Naive thymus-derived CD4-positive, alpha-beta T cell (primary cell): ENCODE measurements around the gene SYNGR4. TPM values are rescaled to one million over a fixed set of nuclear protein-coding genes. Genes with fewer than 3 reads are reported as not detected.
"Not testable (repeated sequence)": the region's sequence is repeated elsewhere in the genome, so short reads cannot be mapped to it uniquely, and the experiment has no call there.

Experiments
- ATAC-seq: fragments of 150-1000 bp; cut with Tn5 transposase; 2 replicates; pipeline ENCODE4 v1.10.0; 2021; ENCODE audit warnings: mild to moderate bottlenecking, moderate library complexity
- CTCF ChIA-PET: fragments of 350-600 bp; sonication (Branson Sonifier 250); formaldehyde crosslinking; loops from one replicate; lab custom pipeline; 2021; ENCODE audit warnings: antibody characterized with exemption; lab: Charles Lee
- POLR2A ChIA-PET: fragments of 350-600 bp; sonication (Branson Sonifier 250); formaldehyde crosslinking; loops from one replicate; lab custom pipeline; 2021; ENCODE audit warnings: antibody characterized with exemption, inconsistent platforms; lab: Charles Lee
- DNase-seq, 9 donors: peaks; one replicate each; pipeline versions ENCODE4 v3.0.0 to v3.0.0-alpha.2; 2020 to 2022; ENCODE audit warnings: mixed read lengths in 1 of 9
- H3K27ac ChIP-seq: one replicate; pipeline ENCODE4 v1.7.0; 2013; ENCODE audit warnings: mild to moderate bottlenecking, low read depth, low read length, moderate library complexity
- H3K27me3 ChIP-seq, 2 donors: one replicate each; pipeline ENCODE4 v1.7.0; 2013; ENCODE audit warnings: low read length in 2 of 2, mild to moderate bottlenecking in 2 of 2, moderate library complexity in 2 of 2; ENCODE audit not compliant: control insufficient read depth in 2 of 2, insufficient read depth in 2 of 2
- H3K36me3 ChIP-seq, 3 experiments: 1 replicate in 2 of 3; 2 replicates in 1 of 3; pipeline ENCODE4 v1.7.0; 2013; ENCODE audit warnings: low read length in 3 of 3, mild to moderate bottlenecking in 3 of 3, moderate library complexity in 1 of 3; ENCODE audit not compliant: insufficient read depth in 3 of 3, control insufficient read depth in 2 of 3
- H3K4me1 ChIP-seq, 2 donors: one replicate each; pipeline ENCODE4 v1.7.0; 2013; ENCODE audit warnings: low read length in 2 of 2, mild to moderate bottlenecking in 2 of 2, moderate library complexity in 1 of 2; ENCODE audit not compliant: control insufficient read depth in 2 of 2, insufficient read depth in 2 of 2
- H3K4me3 ChIP-seq: 2 replicates; pipeline ENCODE4 v1.7.0; 2013; ENCODE audit warnings: mild to moderate bottlenecking, low read length
- H3K9me3 ChIP-seq, 3 experiments: 1 replicate in 2 of 3; 2 replicates in 1 of 3; pipeline ENCODE4 v1.7.0; 2013; ENCODE audit warnings: low read length in 3 of 3; ENCODE audit not compliant: control insufficient read depth in 2 of 3
- H3K27ac Mint-ChIP-seq, 9 donors: one replicate each; pipeline ENCODE4 v1.8.0; 2020 to 2022; ENCODE audit warnings: mixed read lengths in 9 of 9, mild to moderate bottlenecking in 8 of 9, moderate library complexity in 5 of 9, inconsistent platforms in 2 of 9
- H3K27me3 Mint-ChIP-seq, 5 donors: one replicate each; pipeline ENCODE4 v1.8.0; 2021 to 2022; ENCODE audit warnings: mixed read lengths in 5 of 5, mild to moderate bottlenecking in 1 of 5
- H3K36me3 Mint-ChIP-seq, 5 donors: one replicate each; pipeline ENCODE4 v1.8.0; 2020 to 2022; ENCODE audit warnings: mixed read lengths in 5 of 5, mild to moderate bottlenecking in 3 of 5, inconsistent platforms in 1 of 5
- H3K4me1 Mint-ChIP-seq, 7 donors: one replicate each; pipeline ENCODE4 v1.8.0; 2020 to 2022; ENCODE audit warnings: mixed read lengths in 7 of 7, mild to moderate bottlenecking in 3 of 7, inconsistent platforms in 1 of 7
- H3K4me3 Mint-ChIP-seq, 10 donors: one replicate each; pipeline ENCODE4 v1.8.0; 2020 to 2022; ENCODE audit warnings: mild to moderate bottlenecking in 10 of 10, mixed read lengths in 10 of 10, moderate library complexity in 6 of 10, inconsistent platforms in 2 of 10
- H3K9me3 Mint-ChIP-seq, 11 donors: one replicate each; pipeline ENCODE4 v1.8.0; 2020 to 2022; ENCODE audit warnings: mixed read lengths in 11 of 11, mild to moderate bottlenecking in 4 of 11, inconsistent platforms in 1 of 11, moderate library complexity in 1 of 11
- intact Hi-C, 2 donors: fragments of 100-400 bp; cut with micrococcal nuclease; formaldehyde crosslinking; loops; one replicate each; pipeline ENCODE4 v1.15.1; 2023
- polyA plus RNA-seq, 2 donors: library from polyadenylated mRNA; unstranded; fragments of 300-500 nt; fragmentation: Illumina TruSeq; gene quantifications; one replicate each; pipeline ENCODE4 v1.2.3, GENCODE V29; 2021
- total RNA-seq, 6 experiments: library from RNA in 5 of 6; stranded (reverse) in 5 of 6; gene quantifications; 1 replicate in 5 of 6; 2 replicates in 1 of 6; pipeline ENCODE4 v1.2.3 and lab custom pipeline; 2021 to 2026

Gene SYNGR4
- total and polyA plus RNA-seq, 7 experiments from 2014 or later, result not detected

- Histone ChIP-seq H3K36me3 (no peaks in the 10 kb centered on the region), H3K9me3 (no peaks in the 10 kb centered on the region), H3K4me3 (no peak overlapping the region), H3K27ac (no peak overlapping the region), H3K4me1 (no peaks in the 10 kb centered on the region), H3K27me3 (no peaks in the 10 kb centered on the region)
- Mint-ChIP-seq H3K36me3 (no peaks in the 10 kb centered on the region), H3K9me3 (no peaks in the 10 kb centered on the region), H3K4me3 (no peak overlapping the region), H3K27ac (no peak overlapping the region), H3K27me3 (peaks cover 0 to 2% (median 0%) of the 10 kb centered on the region in 5 donors), H3K4me1 (no peaks in the 10 kb centered on the region)
- no peak for ATAC-seq
- ChIA-PET POLR2A (no interaction called here), CTCF (interaction anchor here (0.6 kb wide), 1 partner anchor 213 kb away, joined by 4 read pairs; no protein-coding TSS in a partner anchor)
- intact Hi-C loops, result no loop called here
- no peak for DNase-seq
Measured at GRCh38 chr19:48371367-48371766, 7.2 kb downstream of the SYNGR4 start.

DNA sequence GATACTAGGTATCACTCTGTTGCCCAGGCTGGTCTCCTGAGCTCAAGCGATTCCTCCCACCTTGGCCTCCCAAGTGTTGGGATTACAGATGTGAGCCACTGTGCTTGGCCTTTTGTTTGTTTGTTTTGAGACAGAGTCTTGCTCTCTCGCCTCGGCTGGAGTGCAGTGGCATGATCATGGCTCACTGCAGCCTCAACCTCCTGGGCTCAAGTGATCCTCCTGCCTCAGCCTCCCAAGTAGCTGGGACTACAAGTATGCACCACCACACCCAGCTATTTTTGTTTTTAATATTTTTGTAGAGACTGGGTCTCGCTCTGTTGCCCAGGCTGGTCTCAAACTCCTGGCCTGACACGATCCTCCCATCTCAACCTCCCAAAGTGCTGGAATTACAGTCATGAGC, 7.6 kb downstream of the SYNGR4 start:
- H3K27ac Mint-ChIP-seq, H3K27me3 ChIP-seq, H3K27me3 Mint-ChIP-seq, H3K9me3 ChIP-seq, H3K36me3 Mint-ChIP-seq, H3K9me3 Mint-ChIP-seq, H3K4me1 Mint-ChIP-seq, H3K4me3 Mint-ChIP-seq, H3K36me3 ChIP-seq, CTCF ChIA-PET, ATAC-seq, DNase-seq, intact Hi-C loops, H3K27ac ChIP-seq, H3K4me3 ChIP-seq, H3K4me1 ChIP-seq, POLR2A ChIA-PET: not testable (repeated sequence)

GRCh38 chr19:48372904-48373303, 8.7 kb downstream of the SYNGR4 start:
- Histone ChIP-seq H3K4me3 (no peak overlapping the region), H3K36me3 (no peaks in the 10 kb centered on the region), H3K27me3 (no peaks in the 10 kb centered on the region), H3K9me3 (no peaks in the 10 kb centered on the region), H3K27ac (no peak overlapping the region), H3K4me1 (no peaks in the 10 kb centered on the region)
- Mint-ChIP-seq H3K4me3 (no peak overlapping the region), H3K9me3 (no peaks in the 10 kb centered on the region), H3K27me3 (peaks cover 0 to 2% (median 0%) of the 10 kb centered on the region in 5 donors), H3K4me1 (no peaks in the 10 kb centered on the region), H3K27ac (no peak overlapping the region), H3K36me3 (no peaks in the 10 kb centered on the region)
- CTCF ChIA-PET, result interaction anchor here (0.8 to 0.9 kb wide), 2 partner anchors 136 to 215 kb away, joined by 3 to 5 read pairs; no protein-coding TSS in a partner anchor
- ATAC-seq (peak; percentile 8), DNase-seq (no peak)
- POLR2A ChIA-PET, result no interaction called here
- intact Hi-C loops, result no loop called here

- no peak for ATAC-seq
Measured at GRCh38 chr19:48373567-48373966, 9.4 kb downstream of the SYNGR4 start.

GRCh38 chr19:48378194-48378570, 14.0 kb downstream of the SYNGR4 start:
- H3K27me3 Mint-ChIP-seq, result no peaks in the 10 kb centered on the region
- H3K9me3 Mint-ChIP-seq, result no peaks in the 10 kb centered on the region
- ATAC-seq, result no peak
- peaks cover 0 to 4% (median 0%) of the 10 kb centered on the region in 7 donors for H3K4me1 Mint-ChIP-seq
- Histone ChIP-seq H3K4me1 (no peaks in the 10 kb centered on the region), H3K9me3 (no peaks in the 10 kb centered on the region), H3K27me3 (no peaks in the 10 kb centered on the region), H3K36me3 (peaks cover 0 to 18% (median 0%) of the 10 kb centered on the region in 3 experiments), H3K27ac (no peak overlapping the region), H3K4me3 (no peak overlapping the region)
- ChIA-PET POLR2A (no interaction called here), CTCF (no interaction called here)
- DNase-seq, result no peak
- H3K27ac Mint-ChIP-seq, result no peak overlapping the region
- intact Hi-C loops, result no loop called here
- H3K4me3 Mint-ChIP-seq, result no peak overlapping the region
- H3K36me3 Mint-ChIP-seq, result peaks cover 0 to 6% (median 2%) of the 10 kb centered on the region in 5 donors

More at GRCh38 chr19:48373567-48373966, 9.4 kb downstream of the SYNGR4 start:
- Mint-ChIP-seq H3K4me3 (no peak overlapping the region), H3K36me3 (no peaks in the 10 kb centered on the region), H3K4me1 (no peaks in the 10 kb centered on the region), H3K27me3 (peaks cover 0 to 2% (median 0%) of the 10 kb centered on the region in 5 donors), H3K9me3 (no peaks in the 10 kb centered on the region), H3K27ac (no peak overlapping the region)
- DNase-seq, result no peak
- H3K27me3 ChIP-seq, result no peaks in the 10 kb centered on the region
- H3K27ac ChIP-seq, result no peak overlapping the region
- no peak overlapping the region for H3K4me3 ChIP-seq
- no peaks in the 10 kb centered on the region for H3K9me3 ChIP-seq
- H3K4me1 ChIP-seq, result no peaks in the 10 kb centered on the region
- ChIA-PET POLR2A (no interaction called here), CTCF (interaction anchor here (0.6 to 0.8 kb wide), 2 partner anchors 136 to 158 kb away, joined by 3 read pairs; no protein-coding TSS in a partner anchor)
- H3K36me3 ChIP-seq, result no peaks in the 10 kb centered on the region
- intact Hi-C loops, result no loop called here

DNA sequence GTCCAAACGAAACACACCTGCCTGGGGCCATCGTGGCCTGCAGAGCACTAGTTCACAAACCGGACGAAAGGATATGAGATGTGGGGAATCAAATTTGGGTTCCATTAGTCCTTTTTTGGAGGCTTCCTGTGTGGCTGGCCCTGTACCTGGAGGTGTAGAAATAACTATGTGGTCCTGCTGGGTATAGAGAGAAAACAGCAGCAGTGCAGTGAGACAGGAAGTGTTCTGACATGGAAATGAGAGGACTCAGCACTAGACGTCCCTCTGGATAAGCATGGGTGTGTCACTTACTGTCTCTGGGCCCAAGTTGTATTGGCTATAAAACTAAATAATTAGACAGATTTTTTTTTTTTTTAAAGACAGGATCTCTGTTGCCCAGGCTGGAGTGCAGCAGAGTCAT, 14.9 kb downstream of the SYNGR4 start:
- Mint-ChIP-seq H3K27me3 (no peaks in the 10 kb centered on the region), H3K4me1 (peaks cover 0 to 4% (median 0%) of the 10 kb centered on the region in 7 donors), H3K27ac (peak overlapping the region in 1 of 9 donors; percentile 28), H3K36me3 (peaks cover 0 to 13% (median 3%) of the 10 kb centered on the region in 5 donors), H3K4me3 (no peak overlapping the region), H3K9me3 (no peaks in the 10 kb centered on the region)
- intact Hi-C loops, result no loop called here
- ATAC-seq, result no peak
- ChIA-PET POLR2A (interaction anchor here (0.6 kb wide), 1 partner anchor 14 kb away, joined by 3 read pairs; no protein-coding TSS in a partner anchor), CTCF (no interaction called here)
- H3K36me3 ChIP-seq, result peaks cover 0 to 26% (median 0%) of the 10 kb centered on the region in 3 experiments
- no peak for DNase-seq
- H3K9me3 ChIP-seq, result no peaks in the 10 kb centered on the region
- H3K4me1 ChIP-seq, result no peaks in the 10 kb centered on the region
- H3K27me3 ChIP-seq, result no peaks in the 10 kb centered on the region
- no peak overlapping the region for H3K4me3 ChIP-seq
- H3K27ac ChIP-seq, result no peak overlapping the region
